Astrocyte (in vitro differentiated cells and primary cell): Measurements from ENCODE around the gene CPAMD8. TPM values are rescaled to one million over a fixed set of nuclear protein-coding genes. Genes with fewer than 3 reads are reported as not detected.

ENCODE experiments used
- DNase-seq: peaks from one replicate; pipeline ENCODE4 v3.0.0-alpha.2; 2010; ENCODE audit warnings: low read depth
- FAIRE-seq: peaks from 2 replicates; lab custom pipeline; 2011; peaks lifted over from hg19 to GRCh38; lab: Jason Lieb, UNC
- H2AFZ ChIP-seq: 2 replicates; pipeline ENCODE4 v1.6.0; 2012; ENCODE audit warnings: low read depth, low read length, inconsistent platforms
- H3K27ac ChIP-seq: 2 replicates; pipeline ENCODE4 v1.5.1; 2011; ENCODE audit warnings: low read depth, low read length, inconsistent platforms
- H3K27me3 ChIP-seq: 2 replicates; pipeline ENCODE4 v1.6.0; 2011; ENCODE audit warnings: low read length, inconsistent platforms; ENCODE audit not compliant: insufficient read depth
- H3K36me3 ChIP-seq: 2 replicates; pipeline ENCODE4 v1.5.1; 2011; ENCODE audit warnings: low read length, inconsistent platforms; ENCODE audit not compliant: insufficient read depth
- H3K4me1 ChIP-seq: 2 replicates; pipeline ENCODE4 v1.5.1; 2011; ENCODE audit warnings: low read length, inconsistent platforms; ENCODE audit not compliant: insufficient read depth
- H3K4me2 ChIP-seq: 2 replicates; pipeline ENCODE4 v1.6.0; 2012; ENCODE audit warnings: low read length, inconsistent platforms
- H3K4me3 ChIP-seq: 2 replicates; pipeline ENCODE4 v1.5.1; 2011; ENCODE audit warnings: low read depth, mild to moderate bottlenecking, low read length, inconsistent platforms; ENCODE audit not compliant: insufficient read depth
- H3K79me2 ChIP-seq: 2 replicates; pipeline ENCODE4 v1.6.0; 2012; ENCODE audit warnings: mild to moderate bottlenecking, low read length, inconsistent platforms; ENCODE audit not compliant: insufficient read depth
- H3K9ac ChIP-seq: 2 replicates; pipeline ENCODE4 v1.6.0; 2012; ENCODE audit warnings: mild to moderate bottlenecking, low read length, inconsistent platforms
- H3K9me3 ChIP-seq: 2 replicates; pipeline ENCODE4 v1.5.1; 2012; ENCODE audit warnings: low read depth, mild to moderate bottlenecking, low read length, inconsistent platforms; ENCODE audit not compliant: insufficient read depth
- H4K20me1 ChIP-seq: 2 replicates; pipeline ENCODE4 v1.6.0; 2012; ENCODE audit warnings: low read length, inconsistent platforms; ENCODE audit not compliant: insufficient read depth
- H3K27ac Mint-ChIP-seq: one replicate; pipeline ENCODE4 v1.8.0; 2021; ENCODE audit warnings: mild to moderate bottlenecking, mixed read lengths; ENCODE audit not compliant: unreplicated experiment
- H3K27me3 Mint-ChIP-seq: one replicate; pipeline ENCODE4 v1.8.0; 2021; ENCODE audit warnings: low read depth, mixed read lengths; ENCODE audit not compliant: unreplicated experiment
- H3K36me3 Mint-ChIP-seq: one replicate; pipeline ENCODE4 v1.8.0; 2021; ENCODE audit warnings: low read depth, mixed read lengths; ENCODE audit not compliant: unreplicated experiment
- H3K4me1 Mint-ChIP-seq: one replicate; pipeline ENCODE4 v1.8.0; 2021; ENCODE audit warnings: low read depth, mixed read lengths; ENCODE audit not compliant: unreplicated experiment
- H3K4me3 Mint-ChIP-seq: one replicate; pipeline ENCODE4 v1.8.0; 2021; ENCODE audit warnings: mild to moderate bottlenecking, moderate library complexity, mixed read lengths; ENCODE audit not compliant: unreplicated experiment
- H3K9me3 Mint-ChIP-seq: one replicate; pipeline ENCODE4 v1.8.0; 2021; ENCODE audit warnings: mild to moderate bottlenecking, mixed read lengths; ENCODE audit not compliant: unreplicated experiment
- EZH2 ChIP-seq: IDR thresholded peaks from 2 replicates; pipeline ENCODE4 v1.6.1; 2012; ENCODE audit warnings: mild to moderate bottlenecking, low read length, inconsistent platforms; ENCODE audit not compliant: insufficient read depth
- total RNA-seq: library from RNA; stranded (reverse); gene quantifications from 2 replicates; pipeline ENCODE4 v1.2.1, GENCODE V29; 2021
- TF ChIP-seq, protein P1 (sequence below): IDR thresholded peaks from 2 replicates; pipeline ENCODE4 v1.5.1; 2011; ENCODE audit warnings: low read depth, mild to moderate bottlenecking, inconsistent platforms, low read length, moderate library complexity; ENCODE audit not compliant: insufficient read depth

Gene CPAMD8
- total RNA-seq, 1 donor from 2014 or later: 1.9 TPM

DNA sequence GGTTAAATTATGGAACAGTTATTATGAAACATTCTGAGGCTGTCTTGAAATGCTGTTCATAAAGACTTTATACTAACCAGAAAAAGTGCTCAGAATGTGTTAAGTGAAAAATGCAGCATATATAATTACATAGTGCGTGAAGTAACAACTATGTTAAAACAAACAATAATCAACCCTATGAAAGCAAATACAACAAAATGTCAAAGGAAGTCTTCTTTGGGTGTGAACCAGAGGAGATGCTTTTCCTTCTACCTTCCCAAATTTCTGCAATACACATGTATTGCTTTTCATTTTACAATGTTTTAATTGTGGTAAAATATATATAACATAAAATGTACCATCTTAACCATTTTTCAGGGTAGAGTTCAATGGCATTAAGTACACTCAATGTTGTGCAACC lies 92.1 kb downstream of the CPAMD8 start:
- no peaks in the 10 kb centered on the region for H3K4me1 ChIP-seq
- H3K27ac ChIP-seq: no peak overlapping the region
- H2AFZ ChIP-seq: no peak overlapping the region
- DNase-seq: no peak
- H3K4me3 ChIP-seq: no peak overlapping the region
- no peaks in the 10 kb centered on the region for H3K36me3 Mint-ChIP-seq
- H3K27me3 ChIP-seq: no peaks in the 10 kb centered on the region
- no peak overlapping the region for H3K27ac Mint-ChIP-seq
- no peak overlapping the region for H3K4me3 Mint-ChIP-seq
- TF ChIP-seq EZH2: no peak
- TF ChIP-seq, protein P1, sequence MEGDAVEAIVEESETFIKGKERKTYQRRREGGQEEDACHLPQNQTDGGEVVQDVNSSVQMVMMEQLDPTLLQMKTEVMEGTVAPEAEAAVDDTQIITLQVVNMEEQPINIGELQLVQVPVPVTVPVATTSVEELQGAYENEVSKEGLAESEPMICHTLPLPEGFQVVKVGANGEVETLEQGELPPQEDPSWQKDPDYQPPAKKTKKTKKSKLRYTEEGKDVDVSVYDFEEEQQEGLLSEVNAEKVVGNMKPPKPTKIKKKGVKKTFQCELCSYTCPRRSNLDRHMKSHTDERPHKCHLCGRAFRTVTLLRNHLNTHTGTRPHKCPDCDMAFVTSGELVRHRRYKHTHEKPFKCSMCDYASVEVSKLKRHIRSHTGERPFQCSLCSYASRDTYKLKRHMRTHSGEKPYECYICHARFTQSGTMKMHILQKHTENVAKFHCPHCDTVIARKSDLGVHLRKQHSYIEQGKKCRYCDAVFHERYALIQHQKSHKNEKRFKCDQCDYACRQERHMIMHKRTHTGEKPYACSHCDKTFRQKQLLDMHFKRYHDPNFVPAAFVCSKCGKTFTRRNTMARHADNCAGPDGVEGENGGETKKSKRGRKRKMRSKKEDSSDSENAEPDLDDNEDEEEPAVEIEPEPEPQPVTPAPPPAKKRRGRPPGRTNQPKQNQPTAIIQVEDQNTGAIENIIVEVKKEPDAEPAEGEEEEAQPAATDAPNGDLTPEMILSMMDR: no peak
- H3K9ac ChIP-seq: no peak overlapping the region
- no peaks in the 10 kb centered on the region for H4K20me1 ChIP-seq
- H3K36me3 ChIP-seq: no peaks in the 10 kb centered on the region
- peaks cover 11% of the 10 kb centered on the region for H3K9me3 Mint-ChIP-seq
- no peaks in the 10 kb centered on the region for H3K4me1 Mint-ChIP-seq
- peaks cover 12% of the 10 kb centered on the region for H3K27me3 Mint-ChIP-seq
- no peak for FAIRE-seq
- H3K4me2 ChIP-seq: no peak overlapping the region
- H3K79me2 ChIP-seq: no peaks in the 10 kb centered on the region
- H3K9me3 ChIP-seq: no peaks in the 10 kb centered on the region

DNA sequence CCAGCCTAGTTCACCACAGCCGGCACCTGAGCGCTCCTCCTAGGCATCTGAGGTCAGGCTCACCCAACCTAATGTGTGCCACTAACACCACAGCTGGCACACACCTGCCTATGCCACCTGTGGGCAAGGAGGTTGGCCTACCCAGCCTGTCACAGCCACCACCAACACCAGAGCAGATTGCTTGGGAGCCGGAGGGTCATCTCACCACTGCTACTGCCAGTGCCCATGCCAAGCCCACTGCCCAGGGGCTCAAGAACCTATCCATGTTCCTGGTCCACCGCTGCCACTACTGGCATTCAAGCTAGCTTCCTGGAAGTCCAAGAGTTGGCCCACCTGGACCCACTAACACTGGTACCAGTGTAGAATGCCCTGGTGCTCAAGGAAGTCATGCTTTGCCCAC lies 95.3 kb downstream of the CPAMD8 start:
- Histone ChIP-seq H3K27ac (no peak overlapping the region), H2AFZ (no peak overlapping the region), H3K79me2 (no peaks in the 10 kb centered on the region), H3K4me2 (no peak overlapping the region), H3K9ac (no peak overlapping the region), H4K20me1 (no peaks in the 10 kb centered on the region), H3K36me3 (no peaks in the 10 kb centered on the region), H3K4me1 (no peaks in the 10 kb centered on the region), H3K4me3 (no peak overlapping the region), H3K9me3 (no peaks in the 10 kb centered on the region), H3K27me3 (no peaks in the 10 kb centered on the region)
- Mint-ChIP-seq H3K9me3 (peaks cover 18% of the 10 kb centered on the region), H3K36me3 (no peaks in the 10 kb centered on the region), H3K27me3 (peaks cover 19% of the 10 kb centered on the region), H3K27ac (no peak overlapping the region), H3K4me1 (no peaks in the 10 kb centered on the region), H3K4me3 (no peak overlapping the region)
- no peak for FAIRE-seq
- no peak for TF ChIP-seq EZH2
- TF ChIP-seq, protein P1: no peak
- no peak for DNase-seq

DNA sequence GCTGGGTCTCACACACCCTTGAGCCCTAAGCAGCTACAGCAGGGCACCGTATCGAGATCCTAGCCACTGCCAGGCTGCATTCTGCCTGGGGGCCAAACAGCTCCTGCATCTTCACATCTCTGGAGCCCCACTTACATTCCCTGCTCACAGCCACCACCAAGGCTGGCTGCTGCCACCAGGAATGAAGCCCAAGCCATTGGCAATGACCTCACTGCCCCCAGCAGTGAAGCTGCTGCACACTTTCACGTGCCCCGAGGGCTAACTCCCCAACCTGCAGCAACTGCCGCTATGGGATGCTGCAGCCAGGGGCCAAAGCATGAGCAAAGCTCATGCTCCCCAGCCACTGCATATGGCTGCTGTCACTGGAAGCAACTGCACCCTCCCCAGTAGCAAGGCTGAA lies 95.9 kb downstream of the CPAMD8 start:
- no peak for FAIRE-seq
- no peak overlapping the region for H3K4me3 Mint-ChIP-seq
- H3K36me3 ChIP-seq: no peaks in the 10 kb centered on the region
- no peak overlapping the region for H3K9ac ChIP-seq
- no peaks in the 10 kb centered on the region for H3K9me3 ChIP-seq
- H3K27ac Mint-ChIP-seq: no peak overlapping the region
- DNase-seq: no peak
- no peak overlapping the region for H2AFZ ChIP-seq
- peaks cover 19% of the 10 kb centered on the region for H3K27me3 Mint-ChIP-seq
- peaks cover 18% of the 10 kb centered on the region for H3K9me3 Mint-ChIP-seq
- no peak overlapping the region for H3K27ac ChIP-seq
- H3K27me3 ChIP-seq: no peaks in the 10 kb centered on the region
- no peaks in the 10 kb centered on the region for H3K36me3 Mint-ChIP-seq
- H3K4me3 ChIP-seq: no peak overlapping the region
- H3K4me1 Mint-ChIP-seq: no peaks in the 10 kb centered on the region
- H4K20me1 ChIP-seq: no peaks in the 10 kb centered on the region
- H3K4me1 ChIP-seq: no peaks in the 10 kb centered on the region
- no peak for TF ChIP-seq EZH2
- TF ChIP-seq, protein P1: no peak
- no peaks in the 10 kb centered on the region for H3K79me2 ChIP-seq
- no peak overlapping the region for H3K4me2 ChIP-seq
